ENCODE measurements around the gene RGS11. TPM values are rescaled to one million over a fixed set of nuclear protein-coding genes. Genes with fewer than 3 reads are reported as not detected.

RGS11 gene
- total RNA-seq, 1 experiment from 2014 or later, result not detected

GRCh38 chr16:290681-291405 lies 15.1 kb upstream of the RGS11 start:
- DNase-seq (ENCODE audit: low spot score), result no peak
- CTCF ChIA-PET, result no interaction called here
- no peaks in the 10 kb centered on the region for H3K27me3 ChIP-seq (replicated peaks; ENCODE audit: insufficient read depth, low read depth, low read length, poor library complexity)
- peaks cover 15% of the 10 kb centered on the region for H3K36me3 ChIP-seq (ENCODE audit: insufficient read depth, low read length, poor library complexity, severe bottlenecking)
- H3K27ac ChIP-seq (ENCODE audit: low read depth, low read length, poor library complexity, severe bottlenecking), result no peak overlapping the region
- POLR2A ChIA-PET (ENCODE audit: low non-redundant PET), result no interaction called here
- no peak overlapping the region for H3K4me3 ChIP-seq (ENCODE audit: low read depth, low read length, poor library complexity, severe bottlenecking)
- BruUV-seq (replicated peaks), result no TSS peak
- no peaks in the 10 kb centered on the region for H3K4me1 ChIP-seq (ENCODE audit: insufficient read depth, low read length, poor library complexity, severe bottlenecking)
- H3K9me3 ChIP-seq (ENCODE audit: low read depth, low read length, poor library complexity, severe bottlenecking), result no peaks in the 10 kb centered on the region
- TF ChIP-seq CTCF (conservative IDR thresholded peaks at IDR 0.05; ENCODE audit: low read depth, low read length) (no peak), EZH2 (IDR thresholded peaks at IDR 0.05; ENCODE audit: borderline replicate concordance, low read depth, low read length, poor library complexity, severe bottlenecking) (no peak)
- intact Hi-C loops (cut with micrococcal nuclease; ENCODE audit: unreplicated experiment), result no loop called here

- H3K4me3 ChIP-seq (ENCODE audit: low read depth, low read length, poor library complexity, severe bottlenecking), result no peak overlapping the region
- intact Hi-C loops (cut with micrococcal nuclease; ENCODE audit: unreplicated experiment), result no loop called here
- CTCF ChIA-PET, result no interaction called here
- H3K27me3 ChIP-seq (replicated peaks; ENCODE audit: insufficient read depth, low read depth, low read length, poor library complexity), result no peaks in the 10 kb centered on the region
- TF ChIP-seq EZH2 (IDR thresholded peaks at IDR 0.05; ENCODE audit: borderline replicate concordance, low read depth, low read length, poor library complexity, severe bottlenecking), result no peak
- TF ChIP-seq CTCF (conservative IDR thresholded peaks at IDR 0.05; ENCODE audit: low read depth, low read length), result no peak
- peaks cover 15% of the 10 kb centered on the region for H3K36me3 ChIP-seq (ENCODE audit: insufficient read depth, low read length, poor library complexity, severe bottlenecking)
- no peaks in the 10 kb centered on the region for H3K9me3 ChIP-seq (ENCODE audit: low read depth, low read length, poor library complexity, severe bottlenecking)
- BruUV-seq (replicated peaks), result no TSS peak
- POLR2A ChIA-PET (ENCODE audit: low non-redundant PET), result no interaction called here
- H3K4me1 ChIP-seq (ENCODE audit: insufficient read depth, low read length, poor library complexity, severe bottlenecking), result no peaks in the 10 kb centered on the region
- DNase-seq (ENCODE audit: low spot score), result no peak
- no peak overlapping the region for H3K27ac ChIP-seq (ENCODE audit: low read depth, low read length, poor library complexity, severe bottlenecking)
These were observed 14.4 kb upstream of the RGS11 start for GRCh38 chr16:290015-290680.

GRCh38 chr16:289395-289997 lies 13.8 kb upstream of the RGS11 start:
- intact Hi-C loops (cut with micrococcal nuclease; ENCODE audit: unreplicated experiment), result no loop called here
- Histone ChIP-seq H3K27ac (ENCODE audit: low read depth, low read length, poor library complexity, severe bottlenecking) (no peak overlapping the region), H3K4me3 (ENCODE audit: low read depth, low read length, poor library complexity, severe bottlenecking) (no peak overlapping the region), H3K36me3 (ENCODE audit: insufficient read depth, low read length, poor library complexity, severe bottlenecking) (peaks cover 15% of the 10 kb centered on the region), H3K27me3 (replicated peaks; ENCODE audit: insufficient read depth, low read depth, low read length, poor library complexity) (no peaks in the 10 kb centered on the region), H3K9me3 (ENCODE audit: low read depth, low read length, poor library complexity, severe bottlenecking) (no peaks in the 10 kb centered on the region), H3K4me1 (ENCODE audit: insufficient read depth, low read length, poor library complexity, severe bottlenecking) (no peaks in the 10 kb centered on the region)
- POLR2A ChIA-PET (ENCODE audit: low non-redundant PET), result no interaction called here
- TF ChIP-seq CTCF (conservative IDR thresholded peaks at IDR 0.05; ENCODE audit: low read depth, low read length) (no peak), EZH2 (IDR thresholded peaks at IDR 0.05; ENCODE audit: borderline replicate concordance, low read depth, low read length, poor library complexity, severe bottlenecking) (no peak)
- no peak for DNase-seq (ENCODE audit: low spot score)
- CTCF ChIA-PET, result no interaction called here
- BruUV-seq (replicated peaks), result no TSS peak
